Right ventricle myocardium inferior (tissue), 1 donor: Measurements from ENCODE around the gene ISY1. TPM values are rescaled to one million over a fixed set of nuclear protein-coding genes. Genes with fewer than 3 reads are reported as not detected.
"Not testable (repeated sequence)": the region's sequence is repeated elsewhere in the genome, so short reads cannot be mapped to it uniquely, and the experiment has no call there.

ENCODE experiments used
- ATAC-seq: fragments of 200-7000 bp; cut with Tn5 transposase; one replicate; pipeline ENCODE4 v1.9.1; 2020; ENCODE audit warnings: mild to moderate bottlenecking, moderate library complexity
- DNase-seq: peaks from one replicate; pipeline ENCODE4 v3.0.0; 2021; ENCODE audit errors: missing footprints
- intact Hi-C: fragments of 100-400 bp; cut with DNase I; formaldehyde crosslinking; loops from one replicate; pipeline ENCODE4 v1.11.0; 2022
- total RNA-seq: library from RNA; stranded (reverse); fragmentation: NEBNext Ultra II Directional; extraction: Animal tissue kit (Norgen Biotek cat#: 25700); gene quantifications from one replicate; pipeline ENCODE4 v1.2.1, GENCODE V29; 2021
- donor health status: DM: no; HTN: yes; CAD: no; lungs with severe emphysema.

The ISY1 gene
- total RNA-seq, 1 donor from 2014 or later, result 25.1 TPM

GRCh38 chr3:129176051-129176450 is 15.2 kb upstream of the ISY1 start:
- intact Hi-C loops, result no loop called here

GRCh38 chr3:129173725-129174124 is 12.9 kb upstream of the ISY1 start:
- ATAC-seq (no peak), DNase-seq (no peak)
- intact Hi-C loops, result no loop called here

More at GRCh38 chr3:129176051-129176450, 15.2 kb upstream of the ISY1 start:
- ATAC-seq (no peak), DNase-seq (no peak)

GRCh38 chr3:129173206-129173605 is 12.3 kb upstream of the ISY1 start:
- no peak for DNase-seq
- intact Hi-C loops, result no loop called here

GRCh38 chr3:129166579-129167332 is 5.9 kb upstream of the ISY1 start:
- intact Hi-C loops, result no loop called here
- DNase-seq (no peak), ATAC-seq (no peak)

More at GRCh38 chr3:129173206-129173605, 12.3 kb upstream of the ISY1 start:
- no peak for ATAC-seq

GRCh38 chr3:129165594-129165993 is 4.7 kb upstream of the ISY1 start:
- intact Hi-C loops, ATAC-seq, DNase-seq: not testable (repeated sequence)

- ATAC-seq, result no peak
- no peak for DNase-seq
- intact Hi-C loops, result no loop called here
Observed at GRCh38 chr3:129164500-129164899, 3.6 kb upstream of the ISY1 start.

- ATAC-seq (no peak), DNase-seq (no peak)
- intact Hi-C loops, result no loop called here
Observed at GRCh38 chr3:129162729-129163579, 2.1 kb upstream of the ISY1 start.

GRCh38 chr3:129161860-129162271 is 1.0 kb upstream of the ISY1 start:
- no peak for DNase-seq
- intact Hi-C loops, result loop anchor here (1.0 kb wide), 2 partner anchors 63 to 83 kb away; no protein-coding TSS in a partner anchor
- peak; percentile 1 for ATAC-seq

- ATAC-seq (no peak), DNase-seq (no peak)
- intact Hi-C loops, result no loop called here
Observed at GRCh38 chr3:129144786-129145185, 16.1 kb downstream of the ISY1 start.

GRCh38 chr3:129141011-129141410 is 19.9 kb downstream of the ISY1 start:
- intact Hi-C loops, DNase-seq, ATAC-seq: not testable (repeated sequence)

GRCh38 chr3:129139911-129140310 is 21.0 kb downstream of the ISY1 start:
- no peak for DNase-seq
- intact Hi-C loops, result no loop called here

GRCh38 chr3:129136275-129136674 is 24.6 kb downstream of the ISY1 start:
- intact Hi-C loops, ATAC-seq, DNase-seq: not testable (repeated sequence)

More at GRCh38 chr3:129139911-129140310, 21.0 kb downstream of the ISY1 start:
- no peak for ATAC-seq

GRCh38 chr3:129132097-129132866 is 28.6 kb downstream of the ISY1 start:
- no peak for DNase-seq
- intact Hi-C loops, result no loop called here
- ATAC-seq, result peak; percentile 32

- ATAC-seq, result no peak
- intact Hi-C loops, result no loop called here
- no peak for DNase-seq
Observed at GRCh38 chr3:129131465-129132088, 29.3 kb downstream of the ISY1 start.

GRCh38 chr3:129130291-129130813 is 30.5 kb downstream of the ISY1 start:
- DNase-seq (no peak), ATAC-seq (no peak)
- intact Hi-C loops, result no loop called here

GRCh38 chr3:129128357-129129155 is 32.3 kb downstream of the ISY1 start:
- ATAC-seq (no peak), DNase-seq (no peak)
- intact Hi-C loops, result no loop called here

GRCh38 chr3:129126726-129127280 is 34.1 kb downstream of the ISY1 start:
- ATAC-seq (no peak), DNase-seq (no peak)
- intact Hi-C loops, result no loop called here
